GM20000 (cell line): ENCODE measurements around the gene ZNF714.

Experiments
- DNase-seq: peaks from one replicate; pipeline ENCODE4 v3.0.0; 2012; ENCODE audit warnings: low spot score
- TF ChIP-seq, protein P1 (sequence below): IDR thresholded peaks from 2 replicates; pipeline ENCODE4 v1.5.1; 2012; ENCODE audit warnings: mild to moderate bottlenecking, control low read depth; ENCODE audit errors: extremely low read depth, missing control alignments

The ZNF714 gene

DNA sequence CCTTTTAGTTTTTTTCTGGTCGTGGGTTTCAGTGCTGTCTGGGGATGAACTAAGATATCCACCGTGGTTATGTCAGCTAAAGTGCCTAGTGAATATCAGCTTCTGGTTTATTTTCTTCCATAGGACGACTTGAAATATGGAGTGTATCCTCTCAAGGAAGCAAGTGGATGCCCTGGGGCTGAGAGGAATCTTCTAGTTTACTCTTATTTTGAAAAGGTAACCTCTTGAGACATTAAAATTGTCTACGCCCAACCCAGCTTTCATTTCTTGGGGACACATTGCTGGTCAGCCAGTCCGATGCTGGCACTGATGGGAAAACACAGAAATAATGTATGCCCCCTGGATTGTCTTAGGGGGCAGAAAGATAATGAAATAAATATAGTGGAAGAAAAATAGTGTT, 61.4 kb downstream of the ZNF714 start:
- TF ChIP-seq, protein P1, sequence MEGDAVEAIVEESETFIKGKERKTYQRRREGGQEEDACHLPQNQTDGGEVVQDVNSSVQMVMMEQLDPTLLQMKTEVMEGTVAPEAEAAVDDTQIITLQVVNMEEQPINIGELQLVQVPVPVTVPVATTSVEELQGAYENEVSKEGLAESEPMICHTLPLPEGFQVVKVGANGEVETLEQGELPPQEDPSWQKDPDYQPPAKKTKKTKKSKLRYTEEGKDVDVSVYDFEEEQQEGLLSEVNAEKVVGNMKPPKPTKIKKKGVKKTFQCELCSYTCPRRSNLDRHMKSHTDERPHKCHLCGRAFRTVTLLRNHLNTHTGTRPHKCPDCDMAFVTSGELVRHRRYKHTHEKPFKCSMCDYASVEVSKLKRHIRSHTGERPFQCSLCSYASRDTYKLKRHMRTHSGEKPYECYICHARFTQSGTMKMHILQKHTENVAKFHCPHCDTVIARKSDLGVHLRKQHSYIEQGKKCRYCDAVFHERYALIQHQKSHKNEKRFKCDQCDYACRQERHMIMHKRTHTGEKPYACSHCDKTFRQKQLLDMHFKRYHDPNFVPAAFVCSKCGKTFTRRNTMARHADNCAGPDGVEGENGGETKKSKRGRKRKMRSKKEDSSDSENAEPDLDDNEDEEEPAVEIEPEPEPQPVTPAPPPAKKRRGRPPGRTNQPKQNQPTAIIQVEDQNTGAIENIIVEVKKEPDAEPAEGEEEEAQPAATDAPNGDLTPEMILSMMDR: no peak
- no peak for DNase-seq

DNA sequence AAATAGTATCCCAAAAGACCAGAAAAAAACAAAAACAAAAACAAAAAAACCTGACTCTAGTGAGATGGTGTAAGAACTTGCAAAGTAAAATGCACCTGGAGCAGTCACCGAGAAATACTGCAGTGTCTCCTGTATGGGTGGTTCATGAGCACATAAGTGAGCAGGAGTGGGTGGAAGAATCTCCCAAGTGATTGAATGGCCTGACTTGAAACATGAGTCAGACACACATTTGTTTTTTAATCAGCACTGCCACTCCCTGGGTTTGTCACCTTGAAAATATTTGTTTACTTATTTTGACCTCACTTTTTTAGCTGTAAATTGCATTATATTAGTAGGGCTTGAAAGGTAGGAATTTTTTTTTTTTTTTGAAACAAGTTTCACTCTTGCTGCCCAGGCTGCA, 61.9 kb downstream of the ZNF714 start:
- no peak for DNase-seq

DNA sequence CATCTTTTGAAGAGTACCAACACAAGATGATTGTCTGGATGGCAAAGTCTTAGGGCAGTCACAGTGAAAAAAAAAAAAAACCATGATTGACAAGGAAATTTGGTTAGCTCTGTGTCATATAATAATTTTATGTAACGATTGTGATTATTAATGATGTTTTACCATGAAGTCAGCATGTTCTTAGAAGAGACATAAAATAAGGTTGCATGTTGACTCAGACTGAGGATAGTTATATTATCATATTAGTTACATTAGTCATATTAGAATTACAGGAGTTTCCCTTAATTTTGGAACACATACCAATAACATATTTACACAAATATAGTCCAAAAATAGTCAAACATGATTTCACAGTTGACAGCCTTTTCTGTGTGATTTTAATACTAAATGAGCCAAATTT, 65.5 kb downstream of the ZNF714 start:
- TF ChIP-seq, protein P1: no peak
- no peak for DNase-seq

More for the DNA sequence above, 61.9 kb downstream of the ZNF714 start:
- TF ChIP-seq, protein P1: no peak

GRCh38 chr19:21148681-21149080, 66.7 kb downstream of the ZNF714 start:
- TF ChIP-seq, protein P1: no peak
- no peak for DNase-seq

GRCh38 chr19:21149877-21150276, 67.9 kb downstream of the ZNF714 start:
- TF ChIP-seq, protein P1: no peak
- no peak for DNase-seq

- no peak for DNase-seq
Observed at GRCh38 chr19:21151460-21151859, 69.5 kb downstream of the ZNF714 start.

DNA sequence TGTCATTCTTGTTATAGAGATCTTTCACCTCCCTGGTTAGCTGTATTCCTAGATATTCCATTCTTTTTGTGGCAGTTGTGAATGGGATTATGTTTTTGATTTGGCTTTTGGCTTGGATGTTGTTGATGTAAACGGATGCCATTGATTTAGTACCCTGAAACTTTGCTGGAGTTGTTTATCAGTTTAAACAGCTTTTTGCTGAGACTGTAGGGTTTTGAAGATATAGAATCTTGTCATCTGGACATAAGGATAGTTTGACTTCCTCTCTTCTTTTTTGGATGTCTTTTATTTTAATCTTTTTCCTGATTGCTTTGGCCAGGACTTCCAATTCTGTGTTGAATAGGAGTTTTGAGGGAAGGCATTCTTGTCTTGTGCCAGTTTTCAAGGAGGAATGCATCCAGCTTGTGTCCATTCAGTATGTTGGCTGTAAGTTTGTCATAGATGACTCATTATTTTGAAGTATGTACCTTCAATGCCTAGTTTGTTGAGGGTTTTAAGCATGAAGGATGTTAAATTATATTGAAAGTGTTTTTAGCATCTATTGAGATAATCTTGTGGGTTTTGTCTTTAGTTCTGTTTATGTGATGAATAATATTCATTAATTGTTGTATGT, 76.6 kb downstream of the ZNF714 start:
- DNase-seq: no peak
- TF ChIP-seq, protein P1: no peak

More at GRCh38 chr19:21151460-21151859, 69.5 kb downstream of the ZNF714 start:
- TF ChIP-seq, protein P1: no peak
